GM15510 (cell line): Measurements from ENCODE around the gene SETBP1.

Experiments used
- POLR2A ChIP-seq: IDR thresholded peaks from 3 replicates; pipeline ENCODE4 v1.6.1; 2011; ENCODE audit warnings: borderline replicate concordance; ENCODE audit not compliant: insufficient read length; ENCODE audit errors: extremely low read depth

The SETBP1 gene

GRCh38 chr18:44870631-44871502 lies 190.2 kb downstream of the SETBP1 start:
- TF ChIP-seq POLR2A, result no peak

DNA sequence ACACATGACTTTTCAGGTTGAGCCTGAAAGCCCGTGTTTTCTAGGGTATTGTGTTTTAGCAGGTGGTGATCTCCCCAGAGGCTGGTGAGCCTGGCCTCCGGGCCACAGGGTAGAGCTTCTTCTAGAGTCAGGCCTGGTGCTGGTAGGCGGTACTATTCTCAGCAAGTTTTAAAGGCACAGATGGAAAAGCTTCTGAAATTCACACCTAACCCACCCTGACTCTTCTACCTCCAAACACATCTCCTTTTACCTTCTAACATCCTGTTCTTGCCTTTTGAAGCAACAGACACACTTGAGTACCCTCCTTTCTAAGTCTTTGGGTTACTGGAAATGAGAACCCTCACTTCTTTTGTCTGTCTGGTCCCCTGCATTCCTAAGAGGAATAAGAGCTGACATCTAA lies 191.1 kb downstream of the SETBP1 start:
- TF ChIP-seq POLR2A, result no peak

- TF ChIP-seq POLR2A, result no peak
These were observed 195.3 kb downstream of the SETBP1 start for GRCh38 chr18:44876024-44876423.

GRCh38 chr18:44876755-44877154 lies 196.1 kb downstream of the SETBP1 start:
- no peak for TF ChIP-seq POLR2A

DNA sequence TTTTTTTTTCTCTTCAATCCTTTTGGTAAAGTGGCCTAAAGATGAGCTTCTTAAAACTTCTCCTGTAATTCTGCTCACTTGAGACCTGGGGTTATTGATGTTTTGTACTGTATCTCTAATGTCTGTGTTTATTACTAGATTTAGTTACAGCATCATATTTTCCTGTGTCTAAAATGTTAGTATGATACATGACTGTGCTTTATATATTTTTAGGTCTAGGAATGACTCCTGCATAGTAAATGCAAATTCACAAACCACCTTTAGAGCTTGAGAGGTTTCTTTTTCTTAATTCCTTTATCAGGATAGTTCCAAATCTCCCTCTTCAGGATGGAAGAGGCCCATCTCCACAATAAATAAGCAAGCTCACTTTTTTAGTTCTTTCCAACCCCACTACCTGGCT lies 197.6 kb downstream of the SETBP1 start:
- no peak for TF ChIP-seq POLR2A

DNA sequence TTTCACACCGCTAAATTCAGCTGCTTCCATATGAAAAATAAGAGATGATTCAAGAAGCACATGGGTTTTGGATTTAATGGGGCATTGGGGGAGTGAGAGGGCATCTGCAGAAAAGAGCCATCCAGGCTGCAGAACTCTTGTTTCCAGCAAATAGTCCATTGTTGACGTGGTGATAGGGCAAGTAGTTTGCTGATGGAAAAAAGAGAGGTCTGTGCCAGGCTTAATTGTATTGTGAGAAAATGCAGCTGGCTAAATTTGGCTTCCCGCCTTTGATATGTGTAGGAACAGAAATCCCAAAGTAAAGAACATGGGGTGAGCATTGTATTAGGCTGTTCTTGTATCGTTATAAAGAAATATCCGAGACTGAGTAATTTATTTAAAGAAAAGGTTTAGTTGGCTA lies 199.5 kb downstream of the SETBP1 start:
- no peak for TF ChIP-seq POLR2A

DNA sequence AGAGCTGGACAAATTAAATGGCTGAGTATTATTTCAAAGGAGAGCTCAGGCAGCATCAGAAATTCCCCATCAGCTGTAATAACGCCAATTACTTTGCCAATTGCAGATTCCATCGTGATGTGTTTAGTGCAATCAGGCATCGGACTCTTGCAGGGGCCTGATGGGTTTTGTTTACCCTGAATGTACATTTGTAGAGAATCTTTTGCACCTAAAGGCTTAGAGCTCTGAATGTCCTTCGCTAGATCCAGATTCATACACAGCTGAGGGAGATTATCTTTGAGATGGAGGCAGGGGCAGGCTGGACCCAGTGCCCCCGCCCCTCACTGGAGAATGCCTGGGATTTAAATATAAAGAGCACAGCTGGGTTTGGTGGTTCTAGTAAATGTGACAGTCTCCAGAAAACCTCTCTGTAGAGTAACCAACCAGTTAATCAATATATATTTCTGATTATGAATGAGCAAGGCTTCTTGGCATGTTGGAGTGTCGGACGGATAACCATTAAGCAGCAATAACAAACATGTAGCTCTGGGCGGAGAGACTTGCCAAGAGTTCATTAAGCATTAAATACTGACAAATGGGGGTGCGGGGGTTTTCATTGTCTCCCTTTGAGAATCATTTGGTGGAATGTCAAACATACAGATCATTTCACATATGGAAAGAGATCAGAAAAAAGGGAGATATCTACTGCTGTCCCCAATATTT lies 200.9 kb downstream of the SETBP1 start:
- no peak for TF ChIP-seq POLR2A

DNA sequence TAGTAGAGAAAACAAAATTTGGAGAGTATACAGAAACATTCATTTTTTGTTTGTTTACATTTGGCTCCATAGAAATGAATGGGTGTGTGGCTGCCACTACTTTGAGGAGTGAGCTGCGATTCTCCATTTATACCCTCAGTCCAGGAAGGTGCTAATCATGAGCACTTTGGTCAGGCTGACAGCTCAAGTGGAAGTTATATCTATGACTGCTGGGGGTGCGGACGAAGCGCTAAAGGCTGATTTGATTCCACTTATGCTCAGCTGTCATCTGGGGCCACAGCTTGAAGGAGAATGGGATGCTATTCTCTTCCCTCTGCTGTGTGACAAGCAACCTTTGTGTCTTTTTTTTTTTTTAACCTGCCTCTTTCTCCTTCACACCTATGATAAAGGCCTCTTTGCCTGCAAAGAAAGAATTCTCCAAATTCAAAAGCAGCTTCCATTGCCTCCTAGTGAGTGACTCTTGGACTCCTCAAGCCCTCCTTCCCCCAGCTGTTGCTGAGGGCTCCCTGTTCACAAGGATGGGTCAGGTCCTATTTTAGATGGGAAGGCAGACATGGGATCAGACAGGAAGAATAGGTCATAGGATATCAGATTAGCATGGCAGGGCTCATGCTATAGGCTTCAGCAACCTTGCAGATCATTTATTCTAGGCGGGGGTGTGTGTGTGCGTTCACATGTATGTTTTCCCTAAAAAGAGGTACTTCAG lies 201.6 kb downstream of the SETBP1 start:
- no peak for TF ChIP-seq POLR2A

DNA sequence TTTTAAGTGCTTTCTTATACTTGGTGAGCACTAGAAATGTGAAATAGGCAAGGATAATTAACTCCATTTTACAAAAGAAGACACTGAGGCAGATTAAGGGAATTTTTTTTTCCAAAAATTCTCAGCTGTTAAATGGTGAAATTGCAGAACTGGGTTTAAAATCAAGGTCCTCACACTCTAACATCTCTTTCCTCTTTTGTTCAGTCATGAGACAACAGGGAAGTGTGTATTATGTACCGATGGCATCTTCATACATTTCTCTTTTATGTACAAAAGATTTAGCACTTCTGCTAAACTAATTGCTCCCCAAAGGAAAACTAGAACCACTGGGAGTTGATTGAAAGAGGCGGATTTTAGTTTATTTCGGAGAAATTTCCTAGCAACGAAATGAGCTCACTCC lies 203.0 kb downstream of the SETBP1 start:
- no peak for TF ChIP-seq POLR2A

DNA sequence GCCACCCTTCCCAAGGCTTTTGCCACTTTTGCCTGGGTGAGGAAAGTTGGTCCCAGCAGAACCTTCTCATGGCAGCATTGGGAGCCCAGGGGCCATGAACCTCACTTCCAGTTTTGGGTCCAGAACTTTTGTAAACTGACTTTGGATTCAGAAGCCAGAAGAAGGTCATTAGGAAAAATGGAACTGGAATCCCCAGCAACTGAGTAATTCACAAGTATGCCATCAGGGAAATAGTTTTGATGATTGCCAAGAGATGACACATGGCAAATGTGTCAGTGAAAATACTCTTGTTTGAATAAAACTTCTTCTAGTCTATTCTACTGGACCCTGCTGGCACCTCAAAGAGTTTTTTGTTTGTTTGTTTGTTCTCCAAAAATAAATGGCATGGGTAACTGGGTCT lies 203.7 kb downstream of the SETBP1 start:
- no peak for TF ChIP-seq POLR2A

DNA sequence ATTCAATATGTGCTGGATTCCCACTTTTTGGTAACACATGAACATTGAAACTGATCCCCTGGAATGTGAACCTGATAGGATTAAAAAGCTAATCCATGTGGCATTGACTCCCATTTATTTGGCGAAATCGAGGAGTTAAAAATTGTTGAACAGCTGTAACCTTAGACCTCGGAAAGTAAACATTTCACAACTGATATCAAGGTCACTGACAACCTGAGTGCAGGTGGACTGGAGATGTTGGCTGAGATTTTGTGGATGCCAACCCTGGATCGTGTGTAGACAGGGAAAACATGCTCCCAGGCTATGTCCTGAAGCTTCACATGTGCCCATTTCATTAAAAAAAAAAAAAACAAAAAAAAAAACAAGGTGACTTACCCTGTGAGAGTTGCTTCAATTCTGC lies 204.8 kb downstream of the SETBP1 start:
- no peak for TF ChIP-seq POLR2A

GRCh38 chr18:44887227-44887631 lies 206.5 kb downstream of the SETBP1 start:
- no peak for TF ChIP-seq POLR2A

GRCh38 chr18:44889111-44889510 lies 208.4 kb downstream of the SETBP1 start:
- no peak for TF ChIP-seq POLR2A

DNA sequence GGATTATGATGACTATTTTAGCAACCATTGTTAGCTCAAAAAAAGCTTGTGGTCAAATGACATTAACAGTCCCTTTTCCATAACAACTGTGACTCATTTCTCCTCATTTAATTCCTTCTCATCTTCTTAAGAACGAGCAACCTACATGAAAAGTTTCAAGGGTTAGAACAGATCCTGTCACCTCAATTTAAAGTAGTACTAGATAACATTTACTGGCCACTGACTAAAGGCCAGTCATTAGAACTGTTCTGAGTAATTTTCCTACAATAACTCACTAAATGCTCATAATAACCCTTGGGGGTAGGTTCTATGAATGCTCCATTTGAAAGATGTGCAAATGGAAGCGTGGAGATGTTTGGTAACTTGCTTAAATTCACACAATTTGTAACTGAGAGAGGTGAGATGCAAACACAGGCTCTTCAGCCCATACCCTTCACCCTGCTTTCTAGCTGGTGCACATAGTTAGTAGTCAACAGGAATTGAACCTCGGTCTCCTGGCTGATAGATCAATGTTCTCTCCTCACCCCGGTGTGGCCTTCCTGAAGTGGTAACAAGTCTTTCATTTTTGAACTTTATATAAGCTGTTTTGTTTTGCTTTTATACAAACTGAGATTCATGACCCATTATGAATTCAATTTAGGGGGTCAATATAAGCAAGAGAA lies 212.5 kb downstream of the SETBP1 start:
- TF ChIP-seq POLR2A, result no peak

GRCh38 chr18:44893966-44894365 lies 213.3 kb downstream of the SETBP1 start:
- no peak for TF ChIP-seq POLR2A
